SIG-M5 (cell line): ENCODE measurements around the gene PCP2.
"Not testable (repeated sequence)": the region's sequence is repeated elsewhere in the genome, so short reads cannot be mapped to it uniquely, and the experiment has no call there.

Source experiments
- DNase-seq: peaks from one replicate; lab custom pipeline; 2025; lab: John Stamatoyannopoulos, UW

PCP2 gene

DNA sequence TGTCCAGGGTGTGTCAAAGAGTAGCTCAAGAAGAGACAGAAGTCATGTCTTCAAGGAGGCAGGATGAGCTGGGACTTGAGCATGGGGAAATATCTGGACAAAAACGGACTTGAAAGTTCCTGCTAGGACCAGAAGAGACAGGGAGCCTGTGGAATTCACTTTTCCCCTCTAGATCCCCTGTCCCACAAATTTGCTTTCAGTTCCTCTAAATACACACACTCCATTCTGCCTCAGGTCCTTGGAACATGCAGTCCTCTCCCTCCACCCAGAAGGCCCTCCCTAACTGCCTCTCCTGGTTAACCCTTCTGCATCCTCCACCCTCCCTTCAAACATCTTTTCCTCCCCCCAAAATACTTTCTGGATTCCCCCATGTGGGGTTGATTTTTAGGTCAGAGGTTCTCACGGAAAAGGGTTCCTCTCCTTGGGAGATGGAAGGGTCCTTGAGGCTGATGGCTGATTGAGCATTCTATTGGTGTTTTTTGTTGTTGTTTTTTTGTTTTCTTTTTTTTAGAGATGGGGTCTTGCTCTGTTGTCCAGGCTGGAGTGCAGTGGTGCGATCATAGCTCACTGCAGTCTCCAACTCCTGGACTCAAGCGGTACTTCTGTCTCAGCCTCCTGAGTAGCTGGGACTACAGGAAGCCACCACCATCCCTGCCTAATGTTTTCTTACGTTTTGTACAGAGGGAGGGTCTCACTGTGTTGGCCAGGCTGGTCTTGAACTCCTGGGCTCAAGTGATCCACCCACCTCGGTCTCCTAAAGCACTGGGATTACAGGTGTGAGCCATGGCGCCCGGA, 28.4 kb upstream of the PCP2 start:
- no peak for DNase-seq

DNA sequence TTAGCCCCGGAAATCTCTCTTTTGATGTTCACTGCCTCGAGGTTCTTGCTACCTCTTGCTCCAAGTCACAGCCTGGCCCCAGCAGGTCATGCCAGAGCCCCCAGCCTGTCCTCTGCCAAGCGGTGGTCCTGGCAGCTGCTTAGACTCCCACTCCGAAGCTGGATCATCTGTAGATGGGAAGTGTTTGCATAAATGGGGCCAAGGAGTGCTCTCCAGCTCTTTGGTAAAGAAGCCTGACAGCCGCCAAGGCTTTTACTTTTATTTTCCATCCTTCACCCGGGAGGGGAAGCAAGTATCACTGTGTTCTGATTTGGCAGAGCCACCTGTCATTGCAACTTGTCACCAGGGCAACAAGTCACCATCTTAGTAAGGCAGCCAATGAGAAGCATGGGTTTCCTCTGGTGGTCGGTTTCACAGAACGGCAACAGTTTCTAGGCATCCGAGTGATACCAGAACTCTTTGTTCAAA, 24.7 kb upstream of the PCP2 start:
- no peak for DNase-seq

DNA sequence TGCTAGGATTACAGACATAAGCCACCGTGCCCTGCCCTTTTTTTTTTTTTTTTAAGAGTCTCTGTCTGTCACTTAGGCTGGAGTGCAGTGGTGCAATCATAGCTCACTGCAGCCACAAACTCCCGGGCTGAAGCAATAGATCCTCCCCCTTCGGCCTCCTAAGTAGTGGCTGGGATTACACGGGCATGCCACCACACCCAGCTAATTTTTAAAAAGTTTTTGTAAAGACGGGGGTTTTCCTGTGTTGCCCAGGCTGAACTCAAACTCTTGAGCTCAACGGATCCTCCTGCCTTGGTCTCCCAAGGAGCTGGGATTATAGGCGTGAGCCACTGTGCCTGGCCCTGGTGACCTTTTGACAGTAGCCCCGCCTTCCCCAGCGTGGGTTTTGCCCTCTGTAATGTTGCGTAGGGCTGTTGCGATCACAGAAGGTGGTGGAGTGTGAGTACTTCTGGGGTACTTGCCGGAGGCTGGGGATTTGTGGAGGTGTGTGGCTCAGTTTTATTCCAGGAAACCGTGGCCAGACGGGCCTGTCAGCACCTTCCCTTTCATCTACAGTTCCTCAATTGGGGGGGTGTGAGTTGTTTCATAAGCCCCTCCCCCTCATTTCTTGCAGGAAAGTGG, 23.7 kb upstream of the PCP2 start:
- DNase-seq = peak; percentile 56

DNA sequence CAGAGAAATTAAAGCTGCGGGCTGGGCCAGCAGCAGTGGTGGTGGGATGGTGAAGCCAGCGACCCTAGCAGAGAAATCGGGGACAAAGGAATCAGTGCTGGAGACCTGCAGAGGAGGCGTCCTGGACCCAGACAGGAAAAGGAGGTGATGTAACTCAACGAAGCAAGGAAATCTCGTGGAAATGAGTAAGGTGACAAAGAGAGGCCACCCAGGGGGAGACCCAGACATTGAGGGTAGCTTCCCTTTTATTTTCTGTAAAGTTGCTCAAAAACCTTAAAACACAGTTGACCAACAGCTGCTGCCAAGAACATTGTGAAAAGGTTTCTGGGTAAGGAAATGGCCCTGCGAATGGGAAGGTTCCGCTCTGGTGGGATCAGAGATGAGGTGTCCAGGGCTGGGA, 22.1 kb upstream of the PCP2 start:
- DNase-seq = peak; percentile 71

DNA sequence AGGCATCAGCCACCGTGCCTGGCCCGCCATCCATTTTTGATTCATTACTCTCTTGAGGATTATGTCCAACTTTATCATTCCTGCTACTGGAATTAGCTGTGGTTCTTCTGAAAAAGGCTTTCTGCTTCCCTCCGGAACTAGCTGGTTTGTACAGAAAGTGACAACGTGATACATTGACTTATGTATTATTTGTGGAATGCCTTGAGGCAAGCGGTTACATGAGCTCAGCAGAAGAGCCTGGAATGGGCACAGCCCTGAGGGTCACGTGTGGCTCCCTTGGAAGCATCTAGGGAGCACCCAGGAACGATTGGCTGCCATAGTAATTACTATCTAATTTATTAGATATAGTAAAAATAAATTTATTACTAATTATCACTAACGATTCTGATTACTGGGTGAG, 20.9 kb upstream of the PCP2 start:
- no peak for DNase-seq

GRCh38 chr19:7652061-7652641, 18.6 kb upstream of the PCP2 start:
- peak; percentile 97 for DNase-seq

GRCh38 chr19:7650148-7650547, 16.6 kb upstream of the PCP2 start:
- no peak for DNase-seq

DNA sequence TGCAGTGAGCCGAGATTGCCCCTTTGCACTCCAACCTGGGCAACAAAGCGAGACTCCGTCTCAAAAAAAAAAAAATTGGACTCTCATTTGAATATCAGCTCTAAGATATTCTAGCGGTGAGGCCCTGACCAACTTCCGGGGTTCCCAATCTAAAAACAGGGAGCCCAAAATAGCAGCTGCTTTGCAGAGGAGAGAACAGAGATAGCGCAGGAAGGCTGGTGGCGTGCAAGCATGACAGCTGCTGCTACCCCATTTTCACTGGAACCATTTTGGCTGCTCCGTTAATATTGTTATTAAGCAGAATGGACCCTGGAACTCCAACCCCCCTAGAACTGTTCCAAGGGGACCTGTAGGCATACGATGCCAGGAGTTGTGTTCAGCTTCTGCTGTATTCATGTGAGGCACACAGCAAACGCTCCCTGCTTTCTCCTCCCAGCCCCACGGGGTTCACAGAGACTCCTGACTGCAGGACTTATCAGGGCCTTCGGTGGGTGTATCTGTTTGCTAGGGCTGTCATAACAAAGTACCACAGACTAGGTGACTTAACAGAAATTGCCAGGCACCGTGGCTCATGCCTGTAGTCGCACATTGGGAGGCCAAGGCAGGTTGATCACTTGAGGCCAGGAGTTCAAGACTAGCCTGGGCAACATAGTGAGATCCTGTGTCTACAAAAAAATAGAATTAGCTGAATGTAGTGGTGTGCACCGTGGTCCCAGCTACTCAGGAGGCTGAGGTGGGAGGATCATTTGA, 14.9 kb upstream of the PCP2 start:
- no peak for DNase-seq

DNA sequence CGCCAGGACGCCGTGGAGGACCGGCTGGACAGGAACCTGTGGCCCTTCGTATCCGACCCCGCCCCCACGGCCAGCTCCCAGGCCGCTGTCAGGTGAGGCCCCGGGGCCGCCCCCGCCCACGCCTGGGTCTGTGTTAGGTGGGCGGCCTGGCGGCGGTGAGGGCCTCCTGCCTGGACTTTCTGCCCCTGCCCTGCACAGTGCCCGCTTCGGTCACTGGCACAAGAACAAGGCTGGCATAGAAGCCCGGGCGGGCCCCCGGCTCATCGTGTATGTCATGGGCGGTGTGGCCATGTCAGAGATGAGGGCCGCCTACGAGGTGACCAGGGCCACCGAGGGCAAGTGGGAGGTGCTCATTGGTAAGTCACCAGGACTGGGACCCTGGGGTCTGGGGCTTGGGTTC, 13.6 kb upstream of the PCP2 start:
- DNase-seq = no peak

DNA sequence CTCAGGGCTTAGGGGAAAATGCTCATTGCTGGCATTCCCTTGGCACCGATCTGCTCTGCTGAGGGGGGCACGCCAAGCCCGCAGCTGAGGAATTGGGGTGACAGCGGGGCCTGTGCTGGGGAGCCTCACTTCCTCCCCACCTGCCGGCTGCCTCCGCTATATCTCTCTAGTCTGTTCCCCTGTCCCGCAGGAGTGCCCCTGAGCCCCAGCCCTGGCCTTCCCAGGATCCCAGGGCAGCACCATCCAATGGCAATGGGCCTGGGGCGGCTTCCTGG, 12.8 kb upstream of the PCP2 start:
- DNase-seq = no peak

DNA sequence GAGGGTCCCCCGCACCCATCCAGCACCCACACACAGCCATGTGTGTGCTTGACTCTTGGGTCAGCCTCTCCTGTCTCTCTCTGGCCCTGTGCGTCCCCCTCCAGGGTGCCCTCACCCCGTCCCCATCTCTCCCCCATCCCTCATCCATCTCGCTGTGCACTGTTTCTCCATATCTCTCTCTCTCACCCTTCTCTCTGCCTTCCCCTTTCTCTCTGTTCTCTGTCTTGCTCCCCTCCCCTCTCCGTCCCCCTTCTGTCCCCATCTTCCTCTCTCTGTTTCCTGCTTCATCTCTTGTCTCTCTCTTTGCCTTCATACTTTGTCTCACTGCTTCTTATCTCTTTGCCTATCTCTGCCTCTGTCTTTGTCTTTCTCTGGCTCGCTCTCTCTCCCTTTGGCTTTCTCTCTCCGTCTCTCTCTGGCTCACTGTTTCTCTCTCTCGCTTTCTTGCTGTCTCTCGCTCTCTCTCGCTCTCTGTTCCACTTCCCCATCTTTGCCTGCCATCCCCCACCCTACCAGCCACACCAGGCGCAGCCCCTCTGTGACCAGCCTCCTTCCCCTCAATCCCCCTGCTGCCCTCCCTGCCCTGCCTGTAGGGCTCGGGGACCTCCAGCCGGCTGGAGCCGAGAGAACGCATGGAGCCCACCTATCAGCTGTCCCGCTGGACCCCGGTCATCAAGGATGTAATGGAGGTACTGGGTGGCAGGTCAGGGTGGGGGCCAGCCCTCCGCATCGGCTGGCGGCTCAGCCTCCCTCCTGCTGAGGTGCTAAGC, 12.3 kb upstream of the PCP2 start:
- DNase-seq = no peak

GRCh38 chr19:7645163-7645562, 11.6 kb upstream of the PCP2 start:
- DNase-seq = no peak

GRCh38 chr19:7644550-7644877, 11.0 kb upstream of the PCP2 start:
- DNase-seq = no peak

GRCh38 chr19:7643629-7644549, 10.4 kb upstream of the PCP2 start:
- DNase-seq = not testable (repeated sequence)

- no peak for DNase-seq
Observed at GRCh38 chr19:7643031-7643415, 9.5 kb upstream of the PCP2 start.

- DNase-seq = no peak
Observed at GRCh38 chr19:7642295-7643030, 8.9 kb upstream of the PCP2 start.

GRCh38 chr19:7641290-7642276, 8.1 kb upstream of the PCP2 start:
- no peak for DNase-seq

DNA sequence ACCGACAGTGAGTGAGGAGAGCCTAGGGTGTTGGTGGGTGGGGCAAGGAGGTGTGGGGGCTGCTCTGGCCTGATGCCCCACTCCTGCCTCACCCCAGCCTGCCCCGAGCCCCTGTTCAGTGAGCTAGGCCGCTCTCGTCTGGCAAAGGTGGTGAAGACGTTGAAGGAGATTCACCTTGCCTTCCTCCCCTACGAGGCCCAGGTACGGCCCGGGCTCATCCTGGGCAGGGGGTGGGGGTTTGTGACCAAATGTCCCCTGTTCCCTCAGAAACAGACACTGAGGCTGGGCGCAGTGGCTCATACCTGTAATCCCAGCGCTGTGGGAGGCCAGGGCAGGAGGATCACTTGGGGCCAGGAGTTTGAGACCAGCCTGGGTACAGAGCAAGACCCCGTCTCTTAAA, 7.3 kb upstream of the PCP2 start:
- DNase-seq = no peak

DNA sequence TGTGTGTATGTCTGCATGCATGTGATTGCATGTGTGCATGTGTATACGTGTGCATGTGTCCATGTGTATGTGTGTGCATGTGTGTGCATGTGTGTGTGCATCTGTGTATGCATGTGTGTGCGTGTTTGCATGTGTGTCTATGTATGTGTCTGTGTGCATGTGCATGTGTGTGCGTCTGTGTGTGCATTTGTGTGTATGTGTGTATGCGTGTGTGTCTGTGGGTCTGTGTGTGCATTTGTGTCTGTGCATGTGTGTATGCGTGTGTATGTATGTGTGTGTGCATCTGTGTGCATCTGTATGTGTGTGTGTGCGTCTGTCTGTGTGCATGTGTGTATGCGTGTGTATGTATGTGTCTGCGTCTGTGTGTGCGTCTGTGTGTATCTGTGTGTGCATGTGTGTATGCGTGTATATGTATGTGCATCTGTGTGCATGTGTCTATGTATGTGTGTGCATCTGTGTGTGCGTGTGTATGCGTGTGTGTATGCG, 6.4 kb upstream of the PCP2 start:
- no peak for DNase-seq
